K562 (cell line): ENCODE measurements around the gene ENOSF1. TPM values are rescaled to one million over a fixed set of nuclear protein-coding genes. Genes with fewer than 3 reads are reported as not detected.

ENCODE experiments used
- ATAC-seq: fragments of 200-7000 bp; cut with Tn5 transposase; 3 replicates; pipeline ENCODE4 v1.9.1; 2020; ENCODE audit warnings: moderate library complexity
- BruUV-seq: library from RNA; stranded (reverse); fragments of 400-500 nt; replicated peaks from 2 replicates; lab custom pipeline; 2021; lab: Mats Ljungman, UMichigan
- CTCF ChIA-PET: fragments of 300-600 bp; formaldehyde crosslinking; extraction: SDS; loops from one replicate; lab custom pipeline; 2021; ENCODE audit warnings: low intra/inter-chr PET ratio; lab: Yijun Ruan, JAX
- POLR2A ChIA-PET: fragments of 300-600, 350-650 bp; sonication (Branson Sonifier 250); formaldehyde crosslinking; extraction: SDS; loops from one replicate; lab custom pipeline; 2021; ENCODE audit warnings: antibody characterized with exemption, inconsistent platforms; lab: Yijun Ruan, JAX
- DNase-seq, 4 experiments: peaks; one replicate each; pipeline versions ENCODE4 v3.0.0 to v3.0.0-alpha.2; 2011 to 2018; ENCODE audit warnings: low spot score in 3 of 4, mixed read lengths in 3 of 4; ENCODE audit errors: extremely low read depth in 1 of 4
- FAIRE-seq: peaks from 2 replicates; lab custom pipeline; 2011; peaks lifted over from hg19 to GRCh38; lab: Jason Lieb, UNC
- H2AFZ ChIP-seq: 2 replicates; pipeline ENCODE4 v1.6.0; 2011; ENCODE audit warnings: low read depth, low read length, control low read depth, inconsistent platforms
- H3K27ac ChIP-seq: fragments of 200-600 bp; 3 replicates; pipeline ENCODE4 v1.8.0; 2011; ENCODE audit warnings: low read depth, mild to moderate bottlenecking, control low read depth, inconsistent platforms, low read length, moderate library complexity, mixed read lengths; ENCODE audit errors: extremely low read depth
- H3K27me3 ChIP-seq, 2 experiments: fragments of 300-600 bp in 1 of 2; 2 replicates in 1 of 2; 3 replicates in 1 of 2; pipeline versions ENCODE4 v1.6.0 to v1.8.0; 2011; ENCODE audit warnings: inconsistent platforms in 2 of 2, low read length in 2 of 2, mild to moderate bottlenecking in 1 of 2, mixed read lengths in 1 of 2, moderate library complexity in 1 of 2; ENCODE audit not compliant: control insufficient read depth in 2 of 2, insufficient read depth in 2 of 2
- H3K36me3 ChIP-seq: fragments of 300-600 bp; 3 replicates; pipeline ENCODE4 v1.8.0; 2011; ENCODE audit warnings: mild to moderate bottlenecking, low read length, inconsistent platforms; ENCODE audit not compliant: control insufficient read depth, insufficient read depth
- H3K4me1 ChIP-seq, 2 experiments: fragments of 200-600 bp in 1 of 2; replicated peaks in 1 of 2; 2 replicates in 1 of 2; 3 replicates in 1 of 2; pipeline versions ENCODE4 v1.5.1 to v1.8.0; 2011; ENCODE audit warnings: inconsistent platforms in 2 of 2, low read length in 2 of 2, mild to moderate bottlenecking in 1 of 2, mixed read lengths in 1 of 2, moderate library complexity in 1 of 2; ENCODE audit not compliant: control insufficient read depth in 2 of 2, insufficient read depth in 2 of 2
- H3K4me2 ChIP-seq: 2 replicates; pipeline ENCODE4 v1.6.1; 2011; ENCODE audit warnings: low read length, control low read depth, inconsistent platforms, mixed read lengths; ENCODE audit not compliant: insufficient read depth
- H3K4me3 ChIP-seq: fragments of 200-600 bp; sonication (generic), shearing (Covaris generic); 2 replicates; pipeline ENCODE4 v1.5.1; 2016; ENCODE audit warnings: control low read depth, inconsistent platforms
- H3K79me2 ChIP-seq: fragments of 200-600 bp; 3 replicates; pipeline ENCODE4 v1.8.0; 2011; ENCODE audit warnings: low read length, inconsistent platforms; ENCODE audit not compliant: control insufficient read depth, insufficient read depth
- H3K9ac ChIP-seq, 2 experiments: 2 replicates each; pipeline versions ENCODE4 v1.6.0 to v1.6.1; 2011; ENCODE audit warnings: low read depth in 2 of 2, low read length in 2 of 2, control low read depth in 1 of 2, inconsistent platforms in 1 of 2, mild to moderate bottlenecking in 1 of 2, mixed read lengths in 1 of 2; ENCODE audit not compliant: insufficient read depth in 1 of 2
- H3K9me1 ChIP-seq: one replicate; pipeline ENCODE4 v1.6.0; 2011; ENCODE audit warnings: inconsistent platforms, mild to moderate bottlenecking, low read length, moderate library complexity; ENCODE audit not compliant: control insufficient read depth, insufficient read depth
- H3K9me3 ChIP-seq: replicated peaks from 2 replicates; pipeline ENCODE4 v1.5.1; 2011; ENCODE audit warnings: low read depth, low read length, inconsistent platforms; ENCODE audit not compliant: control insufficient read depth, insufficient read depth
- H4K20me1 ChIP-seq: replicated peaks from 2 replicates; pipeline ENCODE4 v1.6.1; 2011; ENCODE audit warnings: low read length, inconsistent platforms, mixed read lengths; ENCODE audit not compliant: control insufficient read depth, insufficient read depth
- BRF2 ChIP-seq: IDR thresholded peaks from 3 replicates; pipeline ENCODE4 v1.6.1; 2011; ENCODE audit warnings: borderline replicate concordance, mild to moderate bottlenecking; ENCODE audit not compliant: insufficient read length, insufficient read depth
- CREB1 ChIP-seq, 2 experiments: sonication (generic) in 1 of 2; formaldehyde crosslinking in 1 of 2; IDR thresholded peaks; 2 replicates each; pipeline versions ENCODE4 v1.6.1 to v1.8.0; 2012 to 2022; ENCODE audit warnings: inconsistent platforms in 1 of 2, mild to moderate bottlenecking in 1 of 2, missing genetic modification reagents in 1 of 2, moderate library complexity in 1 of 2
- DDX20 ChIP-seq: fragments of 450-650 bp; IDR thresholded peaks from 2 replicates; pipeline ENCODE4 v1.6.1; 2016; ENCODE audit warnings: missing genetic modification characterization, low read depth, mild to moderate bottlenecking, missing compliant biosample characterization, moderate library complexity
- E2F1 ChIP-seq: sonication (generic); formaldehyde crosslinking; IDR thresholded peaks from 2 replicates; pipeline ENCODE4 v1.8.1; 2023; ENCODE audit warnings: mild to moderate bottlenecking, missing genetic modification reagents, moderate library complexity
- MTA1 ChIP-seq: fragments of 450-650 bp; IDR thresholded peaks from 2 replicates; pipeline ENCODE4 v1.6.1; 2017; ENCODE audit warnings: borderline replicate concordance
- NFE2L1 ChIP-seq: fragments of 450-650 bp; IDR thresholded peaks from 2 replicates; pipeline ENCODE4 v1.6.1; 2016; ENCODE audit warnings: missing genetic modification characterization, low read depth, mild to moderate bottlenecking, missing compliant biosample characterization, moderate library complexity, borderline replicate concordance
- SAFB ChIP-seq: fragments of 200-400 bp; formaldehyde crosslinking; IDR thresholded peaks from 2 replicates; pipeline ENCODE4 v1.6.1; 2017; ENCODE audit warnings: low read depth, low read length, borderline replicate concordance
- SMAD4 ChIP-seq: fragments of 250-450 bp; sonication (Bioruptor Pico); conservative IDR thresholded peaks from 2 replicates; pipeline ENCODE4 v1.8.0; 2021; ENCODE audit warnings: inconsistent platforms, mild to moderate bottlenecking, moderate library complexity
- TOE1 ChIP-seq, 2 experiments: fragments of 450-650 bp in 1 of 2; sonication (generic) in 1 of 2; formaldehyde crosslinking in 1 of 2; IDR thresholded peaks; 2 replicates each; pipeline versions ENCODE4 v1.7.1 to v1.8.0; 2016 to 2022; ENCODE audit warnings: borderline replicate concordance in 2 of 2, mild to moderate bottlenecking in 2 of 2, antibody characterized with exemption in 1 of 2, inconsistent platforms in 1 of 2, low read depth in 1 of 2, missing genetic modification reagents in 1 of 2, moderate library complexity in 1 of 2
- ZNF133 ChIP-seq: fragments of 250-450 bp; sonication (Bioruptor Pico); IDR thresholded peaks from 2 replicates; pipeline ENCODE4 v1.4.0; 2020; ENCODE audit warnings: mild to moderate bottlenecking
- WGBS: fragments of 100-300 bp; shearing (Covaris generic); methylation state at CpG from one replicate; pipeline ENCODE4 v1.1.6; 2016; ENCODE audit warnings: low coverage, mixed read lengths; ENCODE audit not compliant: insufficient coverage; ENCODE audit errors: missing lambda C conversion rate; 5-methylcytosine and 5-hydroxymethylcytosine counted together
- in situ Hi-C: fragments of 300-500 bp; cut with MboI; formaldehyde crosslinking; loops from 4 replicates; pipeline ENCODE4 v1.15.0; 2018; ENCODE audit warnings: inconsistent platforms, mixed read lengths
- intact Hi-C: fragments of 100-400 bp; cut with micrococcal nuclease; formaldehyde crosslinking; loops from 2 replicates; pipeline ENCODE4 v1.14.2; 2022
- polyA plus RNA-seq, 8 experiments: library from polyadenylated mRNA; depleted of rRNA in 4 of 8; stranded (reverse) in 5 of 8; unstranded in 3 of 8; fragments of >200 nt; fragmentation: Nextera tagmentation in 2 of 8; fragmentation: Illumina TruSeq in 1 of 8; extraction: Ambion mirVana in 2 of 8; extraction: Trizol in 1 of 8; gene quantifications; 2 replicates each; pipeline versions ENCODE4 v1.2.1 to v1.2.3, GENCODE V29; 2011 to 2014; ENCODE audit warnings: inconsistent platforms in 1 of 8, missing spikeins in 1 of 8
- total RNA-seq, 7 experiments: library from RNA; depleted of rRNA in 6 of 7; stranded (reverse); fragments of >200 nt in 6 of 7; fragmentation: Illumina TruSeq in 2 of 7; extraction: Trizol in 2 of 7; gene quantifications; 2 replicates each; pipeline versions ENCODE4 v1.2.1 to v1.2.3, GENCODE V29; 2011 to 2021; ENCODE audit warnings: low replicate concordance in 1 of 7

Gene ENOSF1
- total and polyA plus RNA-seq, 9 of the 15 experiments (the other 6 are each of a cell fraction or from before 2014, with no cell fraction given), result 15.5 to 66.4 (median 46.5) TPM

- no peaks in the 10 kb centered on the region for H3K79me2 ChIP-seq
- POLR2A ChIA-PET, result interaction anchor here (0.6 to 1.4 kb wide), 2 partner anchors 9 to 1038 kb away, joined by 3 read pairs; no protein-coding TSS in a partner anchor
- H3K27me3 ChIP-seq, result no peaks in the 10 kb centered on the region
- in situ Hi-C loops (no loop called here), intact Hi-C loops (no loop called here)
- H2AFZ ChIP-seq, result no peak overlapping the region
- H4K20me1 ChIP-seq, result no peaks in the 10 kb centered on the region
- no peak; the same call in 2 of the 3 replicates for ATAC-seq
- DNase-seq, result no peak
- no peak overlapping the region for H3K27ac ChIP-seq
- no peaks in the 10 kb centered on the region for H3K36me3 ChIP-seq
- WGBS, result 46% methylated on average over 8 of the region's 8 CpGs
- H3K9me3 ChIP-seq, result peaks cover 2% of the 10 kb centered on the region; the same call in 1 of the 2 replicates
- no peaks in the 10 kb centered on the region; a peak in 1 of 5 replicates for H3K4me1 ChIP-seq
- FAIRE-seq, result no peak
- H3K4me2 ChIP-seq, result no peak overlapping the region
- no TSS peak for BruUV-seq
- no peak for TF ChIP-seq TOE1 (IDR thresholded peaks at IDR 0.05; ENCODE audit: borderline replicate concordance)
- no peak for TF ChIP-seq TOE1 (CRISPR knock-in tag; IDR thresholded peaks at IDR 0.05; ENCODE audit: borderline replicate concordance, low read depth)
- no peak for TF ChIP-seq CREB1 (IDR thresholded peaks at IDR 0.05)
- no peak for TF ChIP-seq CREB1 (CRISPR knock-in tag; IDR thresholded peaks at IDR 0.05)
- no peak for TF ChIP-seq BRF2
- TF ChIP-seq NFE2L1, result no peak
- no peak for TF ChIP-seq E2F1
- TF ChIP-seq DDX20 (tag), result no peak
- no peak for TF ChIP-seq ZNF133 (CRISPR knock-in tag)
- no peak for TF ChIP-seq MTA1
- no peak for TF ChIP-seq SMAD4 (CRISPR knock-in tag)
- no peak for TF ChIP-seq SAFB
- H3K4me3 ChIP-seq, result no peak overlapping the region
- no peak overlapping the region for H3K9ac ChIP-seq
- no peaks in the 10 kb centered on the region for H3K9me1 ChIP-seq
- CTCF ChIA-PET, result no interaction called here
These were observed 77.3 kb downstream of the ENOSF1 start for GRCh38 chr18:635171-635570.
